Measurements from ENCODE around the gene CDKL1.
"Not testable (repeated sequence)": the region's sequence is repeated elsewhere in the genome, so short reads cannot be mapped to it uniquely, and the experiment has no call there.

Gene CDKL1

DNA sequence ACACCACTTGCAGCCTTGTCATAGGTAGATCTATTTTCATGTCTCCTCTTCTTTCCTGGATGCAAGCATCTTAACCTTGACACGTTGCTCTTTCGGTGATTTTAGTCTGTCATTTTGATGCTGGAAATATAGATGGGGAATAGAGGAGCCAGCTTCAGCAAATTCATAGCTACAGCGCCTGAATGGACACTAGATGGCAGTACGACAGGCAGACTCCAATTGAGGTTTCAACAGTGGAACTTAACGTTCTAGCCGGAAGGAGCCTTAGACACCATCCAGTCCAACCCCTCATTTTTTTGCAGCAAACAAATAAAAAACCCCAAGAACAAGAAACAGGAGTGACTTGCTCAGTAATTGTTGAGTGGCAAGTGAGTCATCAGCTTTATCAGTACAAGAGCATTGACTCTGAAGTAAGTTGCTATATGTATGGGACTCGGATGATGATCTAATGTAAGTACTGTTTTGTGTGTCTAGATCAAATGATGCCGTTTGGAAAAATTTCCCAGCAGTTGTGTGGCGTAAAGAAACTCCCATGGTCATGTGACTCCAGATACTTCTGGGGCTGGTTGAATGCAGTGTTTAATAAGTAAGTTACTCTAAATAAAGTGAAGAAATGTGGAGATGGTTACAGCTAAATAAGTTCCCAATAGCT is 75.5 kb downstream of the CDKL1 start:
- DNase-seq: no peak

DNA sequence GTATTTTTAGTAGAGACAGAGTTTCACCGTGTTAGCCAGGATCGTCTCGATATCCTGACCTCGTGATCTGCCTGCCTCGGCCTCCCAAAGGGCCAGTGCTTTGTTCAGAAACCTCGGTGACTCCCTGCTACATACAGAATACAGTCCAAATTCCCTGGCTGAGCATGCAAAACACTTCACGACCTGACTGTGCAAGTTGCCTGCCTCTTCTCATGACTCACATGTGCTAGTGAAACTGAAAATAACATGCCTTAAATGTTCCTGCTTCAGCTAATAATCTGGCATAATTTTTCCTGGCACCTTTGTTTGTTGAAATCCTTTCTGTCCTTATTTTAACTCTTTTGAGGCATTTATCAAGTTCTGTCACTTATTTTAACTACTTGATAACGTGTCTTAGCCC is 76.4 kb downstream of the CDKL1 start:
- no peak for DNase-seq

DNA sequence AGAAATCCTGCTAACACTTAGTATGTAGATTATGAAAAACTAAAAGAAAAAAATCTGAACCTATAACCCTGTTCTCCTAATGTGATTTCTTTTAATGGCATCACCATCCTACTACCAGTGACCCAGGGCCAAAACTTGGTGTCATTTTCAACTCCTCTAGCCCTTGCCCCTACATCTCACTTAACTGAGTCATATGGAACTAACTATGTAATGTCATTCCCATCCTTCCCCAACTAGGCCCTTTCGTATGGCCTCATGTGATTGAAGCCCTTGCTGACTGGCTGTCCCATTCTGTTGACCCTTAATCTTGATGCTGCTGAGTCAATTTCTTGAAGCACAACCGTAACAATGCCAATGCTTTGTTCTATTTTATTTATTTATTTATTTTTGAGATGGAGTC is 77.0 kb downstream of the CDKL1 start:
- no peak for DNase-seq

DNA sequence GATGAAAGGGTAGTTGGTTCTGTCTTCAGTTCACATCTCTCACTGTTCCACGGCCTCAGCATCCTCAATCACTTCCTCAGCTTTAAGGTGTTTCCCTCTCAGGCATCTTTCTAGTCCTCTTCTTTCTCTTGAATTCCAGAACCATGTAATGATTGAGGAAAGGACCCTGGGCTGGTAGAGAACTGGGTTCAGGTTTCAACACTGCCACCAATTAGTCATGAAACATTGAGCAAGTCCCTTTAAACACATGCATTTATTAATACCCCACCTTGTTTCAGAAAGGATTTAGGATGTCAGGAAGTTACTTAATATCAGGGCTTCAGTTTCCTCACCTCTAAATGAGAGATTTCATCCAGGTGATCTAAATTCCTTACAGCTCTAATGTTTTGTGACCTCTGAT is 77.4 kb downstream of the CDKL1 start:
- no peak for DNase-seq

DNA sequence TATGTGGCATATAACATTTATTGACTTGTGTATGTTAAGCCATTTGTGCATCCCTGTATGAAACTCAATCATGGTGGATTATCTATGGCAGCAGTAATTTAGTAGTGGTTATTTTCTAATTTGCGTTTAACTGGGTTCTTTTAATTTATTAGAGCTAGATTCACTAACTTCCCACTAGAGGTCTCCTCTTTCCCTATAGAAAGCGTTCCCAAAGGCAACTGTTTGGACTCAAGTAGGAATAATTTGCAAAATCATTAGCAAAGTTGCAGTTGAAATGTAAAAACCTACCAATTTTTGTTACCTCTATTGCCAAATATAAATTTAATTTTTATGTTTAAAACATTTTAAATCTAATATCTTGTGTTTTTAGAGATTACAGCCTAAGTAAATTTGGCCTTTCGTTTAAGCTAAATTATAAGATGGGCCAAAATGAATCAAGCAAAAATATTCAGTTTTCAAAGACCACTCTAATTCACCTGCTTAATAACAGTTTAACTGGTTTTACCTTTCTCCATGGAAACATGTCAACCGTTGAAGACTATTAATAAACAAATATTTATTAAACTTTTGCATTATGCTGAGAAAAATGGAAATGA is 78.6 kb downstream of the CDKL1 start:
- no peak for DNase-seq

DNA sequence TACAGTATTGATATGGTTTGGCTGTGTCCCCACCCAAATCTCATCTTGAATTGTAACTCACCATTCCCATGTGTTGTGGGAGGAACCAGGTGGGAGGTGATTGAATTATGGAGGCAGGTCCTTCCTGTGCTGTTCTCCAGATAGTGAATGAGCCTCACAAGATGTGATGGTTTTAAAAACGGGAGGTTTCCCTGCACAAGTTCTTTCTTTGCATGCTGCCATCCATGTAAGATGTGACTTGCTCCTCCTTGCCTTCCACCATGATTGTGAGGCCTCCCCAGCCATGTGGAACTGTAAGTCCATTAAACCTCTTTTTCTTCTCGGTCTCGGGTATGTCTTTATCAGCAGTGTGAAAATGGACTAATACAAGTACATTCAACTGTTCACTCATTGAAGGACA is 82.6 kb downstream of the CDKL1 start:
- not testable (repeated sequence) for DNase-seq

DNA sequence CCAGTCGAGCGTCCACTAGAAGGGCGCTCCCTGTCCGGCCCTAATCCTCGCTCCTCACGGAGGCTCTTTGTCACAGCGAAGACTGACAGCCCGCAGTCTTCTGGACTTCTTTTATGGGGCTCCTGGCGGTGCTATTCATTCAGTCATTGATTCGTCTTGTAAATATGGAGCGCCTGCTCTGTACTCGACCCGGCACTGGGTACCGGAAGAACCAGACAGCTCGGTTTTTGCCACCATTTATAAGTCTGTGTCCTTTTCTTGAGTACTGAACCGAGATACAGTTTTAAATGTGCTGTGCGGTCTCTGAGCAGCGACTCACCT is 84.0 kb downstream of the CDKL1 start:
- DNase-seq: no peak

DNA sequence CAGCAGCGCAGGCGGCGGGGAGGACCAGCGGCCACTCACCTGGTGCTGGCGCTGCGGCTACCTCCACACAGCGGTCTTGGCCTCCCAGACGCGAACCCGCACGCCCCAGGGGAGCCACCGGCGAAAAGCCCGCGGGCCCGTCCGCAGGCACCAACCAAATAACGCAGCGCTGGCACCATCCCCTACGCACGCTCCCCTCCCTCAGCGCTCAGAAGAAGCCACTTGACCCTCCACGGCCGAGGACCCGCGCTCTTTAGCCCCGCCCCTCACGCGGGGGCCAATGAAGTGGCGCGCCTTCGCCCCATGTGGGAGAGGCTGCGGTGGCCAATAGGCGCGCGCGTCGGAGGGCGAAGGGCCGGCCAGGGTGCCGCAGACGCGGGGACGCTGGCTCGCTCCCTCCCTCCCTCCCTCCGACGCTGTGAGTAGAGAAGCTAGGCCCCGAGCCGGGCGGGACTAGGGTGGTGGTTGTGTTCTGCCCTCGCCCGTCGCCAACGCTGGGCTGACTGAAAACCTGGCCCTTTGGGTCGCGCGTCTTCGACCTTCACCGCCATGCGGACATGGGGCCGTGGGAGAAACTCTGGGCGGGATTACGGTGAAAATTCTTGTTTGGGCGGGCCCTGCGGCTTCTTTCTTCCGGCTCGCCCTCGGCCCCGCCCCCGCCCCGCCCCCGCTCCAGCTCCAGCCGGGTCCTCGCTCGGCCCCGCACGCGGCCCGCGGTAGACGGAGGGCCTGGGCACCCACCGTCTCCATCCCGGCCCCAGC is 84.5 kb downstream of the CDKL1 start, which contains the start of the genes DMAC2L and L2HGDH:
TSS of gene DMAC2L (plus strand) at position 353 of the 762 bp plus-strand sequence. CDS start 9,164 bp downstream, outside the sequence.
TSS of gene L2HGDH (minus strand) at position 258 of the 762 bp plus-strand sequence. CDS start at position 179, 79 bp downstream.
- peak; percentile 88 for DNase-seq

DNA sequence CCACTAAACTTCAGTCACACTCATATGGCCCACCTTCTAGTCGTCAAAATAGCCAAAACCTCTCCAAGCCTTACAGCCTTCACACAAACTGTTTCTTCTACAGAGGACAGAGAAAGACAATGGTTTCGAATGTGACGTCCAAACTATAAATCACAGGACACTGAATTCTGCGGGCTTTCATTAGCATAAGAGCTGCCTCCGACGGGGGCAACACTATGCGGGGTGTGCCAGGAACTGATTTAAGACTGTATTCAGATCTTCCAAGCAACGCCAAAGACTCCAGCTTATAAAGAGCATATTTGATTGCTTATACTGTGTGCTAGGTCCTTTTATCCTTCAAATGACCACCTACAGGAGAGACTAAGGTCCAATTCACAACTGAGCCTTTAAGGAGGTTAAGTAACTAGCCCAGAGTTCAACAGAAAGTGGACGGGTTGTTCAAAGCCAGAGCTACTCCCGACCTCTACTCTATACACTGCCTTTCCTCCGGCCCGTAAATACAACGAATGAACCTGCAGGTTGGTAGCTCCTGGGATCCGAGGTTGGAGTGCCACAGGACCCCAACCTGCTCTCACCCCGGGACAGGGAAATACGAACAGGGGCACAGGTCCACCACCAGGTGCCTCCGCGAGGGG is 85.2 kb downstream of the CDKL1 start:
- no peak for DNase-seq

DNA sequence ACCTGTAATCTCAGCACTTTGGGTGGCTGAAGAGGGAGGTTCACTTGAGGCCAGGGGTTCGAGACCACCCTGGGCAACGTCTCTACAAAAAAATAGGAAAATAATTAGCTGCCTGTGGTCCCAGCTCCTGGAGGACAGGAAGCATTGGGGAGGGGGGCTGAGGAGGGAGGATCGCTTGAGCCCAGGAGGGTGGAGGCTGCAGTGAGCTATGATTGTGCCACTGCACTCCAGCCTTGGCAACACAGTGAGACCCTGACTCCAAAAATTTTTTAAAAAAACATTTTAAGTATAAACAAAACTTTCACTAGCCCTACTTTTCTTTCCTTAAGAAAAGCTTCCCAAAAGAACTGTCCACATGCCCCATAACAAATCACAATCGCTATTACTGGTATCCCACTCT is 86.2 kb downstream of the CDKL1 start:
- no peak for DNase-seq

DNA sequence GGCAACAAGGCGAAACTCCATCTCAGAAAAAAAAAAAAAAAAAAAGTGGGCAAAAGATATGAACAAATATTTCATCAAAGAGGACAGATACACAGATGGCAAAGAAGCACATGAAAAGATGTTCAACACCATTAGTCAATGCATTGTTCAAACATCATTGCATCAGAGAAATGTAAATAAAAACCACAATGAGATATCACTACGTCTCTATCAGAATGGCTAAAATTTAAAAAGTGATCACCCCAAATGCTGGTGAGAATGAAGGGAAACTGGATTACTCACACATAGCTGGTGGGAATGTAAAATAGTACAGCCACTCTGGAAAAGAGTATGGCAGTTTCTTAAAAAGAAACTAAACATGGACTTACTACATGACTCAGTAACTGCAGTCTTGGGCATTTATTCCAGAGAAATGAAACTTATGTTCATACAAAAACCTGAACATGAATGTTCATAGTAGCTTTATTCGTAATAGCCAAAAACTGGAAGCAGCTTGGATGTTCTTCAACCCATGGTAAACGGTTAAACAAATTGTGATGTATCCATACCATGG is 88.2 kb downstream of the CDKL1 start:
- DNase-seq: no peak

DNA sequence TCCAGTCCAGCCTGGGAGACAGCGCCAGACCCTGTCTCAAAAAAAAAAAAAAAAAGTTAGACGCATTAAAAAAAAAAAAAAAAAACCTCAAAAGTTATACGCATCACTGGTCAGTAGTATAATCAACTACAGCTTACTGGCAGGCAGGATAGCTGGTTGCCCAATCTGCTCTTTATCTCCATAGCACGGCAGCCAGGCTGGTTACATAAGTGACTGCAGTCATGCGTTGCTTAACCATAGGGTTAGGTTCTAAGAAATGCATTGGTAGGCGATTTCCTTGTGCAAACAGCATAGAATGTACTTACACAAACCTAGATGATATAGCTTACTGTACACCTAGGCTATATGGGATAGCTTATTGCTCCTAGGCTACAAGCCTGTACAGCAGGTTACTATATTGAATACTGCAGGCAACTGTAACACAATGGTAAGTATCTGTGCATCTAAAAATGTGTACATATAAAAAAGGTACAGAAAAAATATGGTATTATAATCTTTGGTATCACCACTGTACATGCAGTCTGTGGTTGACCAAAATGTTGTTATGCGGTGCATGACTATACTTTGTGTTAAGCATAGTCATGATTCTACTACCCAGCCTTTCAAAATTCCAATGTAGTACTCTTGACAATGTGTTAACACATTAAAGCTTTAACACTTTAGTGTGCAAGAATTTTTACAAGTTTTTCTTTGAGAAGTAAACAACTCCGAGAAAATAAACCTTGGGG is 92.8 kb downstream of the CDKL1 start:
- no peak for DNase-seq

DNA sequence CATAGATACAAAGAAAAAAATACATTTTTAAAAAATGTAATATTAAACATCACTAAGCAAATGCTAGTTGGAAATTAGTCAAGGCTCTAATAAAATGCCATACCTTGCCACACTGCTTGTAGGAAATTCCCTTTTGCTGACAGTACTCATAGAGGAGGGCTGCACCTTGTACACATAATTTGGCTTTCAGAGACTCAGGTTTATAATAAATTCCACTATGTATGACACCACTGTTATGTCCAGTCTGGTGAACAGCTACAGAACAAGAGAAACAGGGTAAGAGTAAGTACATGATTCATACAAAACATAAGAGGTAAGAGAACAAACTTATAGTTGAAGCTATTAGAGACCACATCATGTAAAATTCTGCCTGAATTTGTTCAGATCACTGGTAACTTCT is 94.8 kb downstream of the CDKL1 start:
- no peak for DNase-seq

DNA sequence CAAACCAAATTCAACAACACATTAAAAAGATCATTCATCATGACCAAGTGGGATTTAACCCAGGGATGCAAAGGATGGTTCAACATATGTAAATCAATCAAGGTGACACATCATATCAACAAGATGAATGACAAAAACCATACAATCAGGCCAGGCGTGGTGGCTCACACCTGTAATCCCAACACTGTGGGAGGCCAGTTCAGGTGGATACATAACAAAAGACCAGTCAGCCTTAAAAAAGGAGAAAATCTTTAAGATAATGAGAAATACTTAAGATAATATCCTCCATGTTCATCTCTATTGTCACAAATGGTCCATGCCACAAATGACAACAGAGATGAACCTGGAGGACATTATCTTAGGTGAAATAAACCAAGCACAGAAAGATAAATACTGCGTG is 97.1 kb downstream of the CDKL1 start:
- no peak for DNase-seq

DNA sequence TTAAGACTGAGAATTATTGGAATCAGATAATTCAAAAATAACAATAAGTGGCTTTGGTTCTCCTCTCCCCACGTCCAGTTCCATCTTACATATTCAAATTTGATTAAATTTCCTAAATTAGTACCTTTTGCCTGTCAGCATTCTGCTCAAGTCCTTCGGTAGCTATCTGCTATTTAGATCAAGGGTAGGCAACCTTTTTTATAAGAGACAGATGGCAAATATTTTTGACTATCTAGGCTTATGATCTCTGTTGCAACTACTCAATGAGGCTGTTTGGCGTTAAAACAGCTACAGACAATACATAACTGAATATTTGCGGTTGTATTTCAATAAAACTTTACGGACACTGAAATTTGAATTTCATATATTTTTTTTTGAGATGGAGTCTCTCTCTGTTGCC is 106.4 kb downstream of the CDKL1 start:
- no peak for DNase-seq

DNA sequence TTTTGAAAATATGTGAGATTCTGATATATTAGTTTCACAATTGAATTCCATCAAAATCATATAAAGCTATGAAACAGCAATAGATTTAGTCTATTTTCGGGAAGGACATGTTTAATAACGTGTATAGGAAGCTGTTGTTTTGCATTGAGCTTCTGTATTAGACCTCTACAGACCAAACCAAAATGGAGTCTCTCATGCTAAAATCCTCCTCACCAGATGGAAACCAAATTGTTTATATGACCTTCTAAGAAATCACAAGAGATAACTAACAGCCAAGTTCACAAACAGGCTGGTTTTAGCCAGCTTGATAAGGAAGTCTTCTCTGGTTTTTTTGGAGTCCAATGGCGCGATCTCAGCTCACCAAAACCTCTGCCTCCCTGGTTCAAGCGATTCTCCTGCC is 108.5 kb downstream of the CDKL1 start:
- no peak for DNase-seq

DNA sequence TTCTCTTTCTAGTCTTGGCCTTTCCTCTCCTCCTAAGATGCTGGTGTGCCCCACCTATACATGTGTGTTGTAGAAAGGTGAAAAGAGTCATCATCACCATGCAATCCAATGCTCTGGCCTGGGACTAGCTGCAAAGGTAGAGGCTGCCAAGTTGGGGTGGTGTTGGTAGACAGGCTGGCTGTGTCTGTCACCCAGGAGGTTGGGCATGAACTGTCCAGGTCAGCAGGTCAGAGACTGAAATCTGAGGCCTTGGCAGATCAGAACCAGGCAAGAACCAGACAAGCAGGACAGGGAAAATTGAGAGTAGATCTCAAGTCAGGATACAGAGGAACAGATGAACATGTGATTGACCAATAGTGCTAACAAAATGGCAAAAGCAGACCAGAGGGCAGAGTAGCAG is 110.8 kb downstream of the CDKL1 start:
- no peak for DNase-seq

Data from NCI-H1417 treated with DMSO at 0.1 percent for 48 hours (cell line).